HG03135 (cell line): ENCODE measurements around the gene ANGPTL2.

Experiments
- ATAC-seq: cut with Tn5 transposase; IDR thresholded peaks from one replicate; pipeline ENCODE4 v1.9.1; 2021; ENCODE audit warnings: mild to moderate bottlenecking, moderate library complexity; ENCODE audit not compliant: unreplicated experiment

The ANGPTL2 gene

DNA sequence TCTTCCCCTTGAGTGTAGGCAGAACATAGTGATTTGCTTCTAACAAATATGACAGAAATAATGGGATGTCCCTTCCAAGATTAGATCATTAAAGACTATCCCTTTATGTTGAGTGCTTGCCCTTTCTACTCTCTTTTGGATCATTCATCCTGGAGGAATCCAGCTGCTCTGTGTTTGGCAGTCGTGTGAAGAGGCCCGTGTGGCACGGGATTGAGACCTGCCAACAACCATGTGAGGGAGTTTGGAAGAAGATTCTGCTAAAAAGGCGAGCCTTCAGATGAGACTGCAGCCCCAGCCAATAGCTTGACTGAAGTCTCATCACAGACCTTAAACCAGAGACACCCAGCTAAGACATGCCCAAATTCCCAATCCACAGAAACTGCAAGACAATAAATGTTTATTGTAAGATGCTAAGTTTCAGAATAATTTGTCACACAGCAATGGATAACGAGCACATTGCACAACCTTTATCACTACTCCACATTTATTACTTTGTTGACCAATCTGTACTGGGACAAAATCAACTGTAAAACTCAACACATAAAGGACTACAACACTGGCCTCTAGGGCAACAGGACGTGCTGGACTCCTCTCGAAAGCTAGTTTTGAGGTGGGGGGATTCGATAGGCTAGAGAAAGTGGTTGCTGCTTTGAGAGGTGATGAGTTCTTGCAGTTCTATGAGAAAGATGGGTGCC is 42.8 kb downstream of the ANGPTL2 start:
- no peak for ATAC-seq

DNA sequence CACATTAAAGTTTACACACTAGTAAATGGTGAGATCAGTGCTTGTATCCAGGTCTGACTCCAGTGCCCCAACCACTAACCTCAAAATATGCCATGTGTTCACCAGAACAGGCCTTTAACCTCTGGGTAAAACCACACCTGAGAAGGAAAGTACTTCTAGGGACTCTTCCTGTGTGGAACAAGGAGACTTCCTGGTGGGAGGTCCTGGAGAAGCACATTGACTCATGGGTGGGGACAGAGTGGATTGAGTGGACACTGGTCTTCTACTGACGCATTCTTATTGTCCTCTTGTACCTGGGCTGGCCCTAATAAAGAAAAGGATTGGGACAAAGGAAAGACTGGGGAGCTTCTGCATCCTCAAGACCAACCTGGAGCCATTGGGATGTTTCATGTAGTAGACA is 43.4 kb downstream of the ANGPTL2 start:
- no peak for ATAC-seq

DNA sequence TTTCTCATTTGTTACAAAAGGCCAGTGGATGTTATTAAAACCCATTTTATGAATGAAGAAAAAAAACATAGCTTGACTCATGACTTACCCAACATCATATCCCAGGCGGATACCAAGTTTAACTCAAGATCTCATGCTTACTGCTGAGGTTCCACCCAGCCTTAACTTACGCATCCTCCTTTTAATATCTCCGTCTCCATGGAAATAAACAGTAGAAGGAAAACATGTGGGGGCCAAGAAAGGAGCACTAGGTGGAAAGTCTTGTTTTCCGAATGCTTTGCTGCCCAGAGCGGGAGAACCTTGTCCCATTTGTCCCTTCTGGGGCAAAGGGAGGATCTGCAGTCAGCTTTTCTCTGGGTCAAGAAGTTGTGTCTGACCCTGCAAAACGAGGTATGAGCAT is 44.1 kb downstream of the ANGPTL2 start:
- ATAC-seq, result no peak

DNA sequence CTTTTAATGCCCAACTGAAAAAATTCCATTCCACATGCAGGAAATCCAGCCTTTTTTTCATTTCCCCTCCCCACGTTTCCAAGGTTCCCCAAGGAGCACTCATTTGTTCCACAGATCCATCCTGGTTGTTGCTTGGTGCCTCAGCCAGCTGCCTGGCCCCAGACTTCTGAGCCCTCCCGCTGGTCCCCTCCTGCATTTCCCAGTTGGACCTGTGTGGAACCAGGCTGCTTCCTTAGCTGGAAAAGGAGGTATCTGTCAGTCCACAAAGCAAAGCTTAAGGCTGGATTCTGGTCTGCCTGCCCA is 44.8 kb downstream of the ANGPTL2 start:
- ATAC-seq, result no peak

DNA sequence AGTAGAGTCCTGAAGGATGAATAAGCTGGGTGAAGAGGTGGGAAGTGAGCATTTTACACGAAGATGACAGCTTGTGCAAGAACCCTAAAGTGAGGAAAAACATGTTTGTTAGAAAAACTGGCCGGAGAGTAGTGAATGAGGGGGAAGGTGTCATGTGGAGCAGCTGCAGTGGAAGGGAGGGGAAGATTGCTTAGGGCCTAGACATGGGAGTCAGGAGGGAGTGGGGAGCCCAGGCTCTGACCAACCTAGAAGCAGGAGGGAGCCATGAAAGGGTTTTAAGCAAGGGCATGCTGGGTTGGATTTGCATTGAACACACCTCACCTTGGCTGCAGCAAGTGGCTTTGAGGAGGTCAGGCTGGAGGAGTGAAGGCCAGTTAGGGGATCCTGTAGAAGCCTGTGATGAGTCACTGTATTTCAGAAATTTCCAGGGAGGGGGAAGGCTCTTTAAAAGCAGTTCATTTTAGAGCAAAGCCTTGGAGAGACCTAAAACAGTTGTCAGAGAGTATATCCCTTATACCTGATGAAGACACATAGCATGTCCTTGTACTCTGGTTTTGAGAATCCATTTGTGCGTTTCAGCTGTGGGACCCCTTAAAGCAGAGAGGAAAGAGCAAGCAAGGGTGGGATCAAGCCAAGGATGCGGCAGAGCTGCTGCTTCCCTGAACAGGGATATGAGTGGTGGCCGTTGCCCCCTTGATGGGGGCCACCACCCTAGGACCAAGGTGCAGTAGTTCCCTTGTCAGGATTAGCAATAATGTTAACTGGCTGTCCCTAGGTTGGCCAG is 45.4 kb downstream of the ANGPTL2 start:
- no peak for ATAC-seq

DNA sequence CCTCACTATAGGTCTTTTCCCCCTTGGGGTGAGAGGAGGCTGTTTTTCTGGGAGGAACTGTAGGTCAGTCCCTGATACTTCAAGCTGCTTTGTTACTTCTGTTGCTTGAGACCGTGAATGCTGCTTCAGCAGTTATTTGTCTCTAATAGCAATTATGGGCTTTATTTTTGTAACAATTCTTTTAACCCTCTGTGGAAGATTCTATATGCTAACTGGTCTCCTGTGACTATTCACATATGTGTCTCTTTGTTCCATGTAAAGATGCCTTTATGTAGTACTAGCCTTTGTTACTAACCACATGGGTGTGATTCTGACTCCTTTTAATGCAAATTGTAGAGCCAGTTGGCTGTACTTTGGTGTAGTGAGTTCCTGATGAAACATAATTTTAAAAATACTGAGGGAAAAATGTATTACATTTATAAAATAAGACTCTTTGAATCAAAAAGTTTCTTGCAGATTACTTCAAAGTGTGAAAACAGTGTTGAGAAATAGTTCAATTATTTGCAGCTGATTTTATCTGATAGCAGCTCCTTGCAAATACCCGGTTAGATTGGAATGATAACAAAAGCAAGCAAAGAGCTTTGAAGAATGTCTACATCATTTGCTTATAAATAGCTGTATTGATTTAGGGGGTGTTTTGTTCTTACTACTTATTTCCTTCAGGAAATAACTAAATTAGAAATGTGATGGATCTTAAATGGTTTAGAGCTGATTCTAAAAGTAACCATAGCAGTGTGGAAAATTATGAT is 46.6 kb downstream of the ANGPTL2 start:
- ATAC-seq, result no peak

DNA sequence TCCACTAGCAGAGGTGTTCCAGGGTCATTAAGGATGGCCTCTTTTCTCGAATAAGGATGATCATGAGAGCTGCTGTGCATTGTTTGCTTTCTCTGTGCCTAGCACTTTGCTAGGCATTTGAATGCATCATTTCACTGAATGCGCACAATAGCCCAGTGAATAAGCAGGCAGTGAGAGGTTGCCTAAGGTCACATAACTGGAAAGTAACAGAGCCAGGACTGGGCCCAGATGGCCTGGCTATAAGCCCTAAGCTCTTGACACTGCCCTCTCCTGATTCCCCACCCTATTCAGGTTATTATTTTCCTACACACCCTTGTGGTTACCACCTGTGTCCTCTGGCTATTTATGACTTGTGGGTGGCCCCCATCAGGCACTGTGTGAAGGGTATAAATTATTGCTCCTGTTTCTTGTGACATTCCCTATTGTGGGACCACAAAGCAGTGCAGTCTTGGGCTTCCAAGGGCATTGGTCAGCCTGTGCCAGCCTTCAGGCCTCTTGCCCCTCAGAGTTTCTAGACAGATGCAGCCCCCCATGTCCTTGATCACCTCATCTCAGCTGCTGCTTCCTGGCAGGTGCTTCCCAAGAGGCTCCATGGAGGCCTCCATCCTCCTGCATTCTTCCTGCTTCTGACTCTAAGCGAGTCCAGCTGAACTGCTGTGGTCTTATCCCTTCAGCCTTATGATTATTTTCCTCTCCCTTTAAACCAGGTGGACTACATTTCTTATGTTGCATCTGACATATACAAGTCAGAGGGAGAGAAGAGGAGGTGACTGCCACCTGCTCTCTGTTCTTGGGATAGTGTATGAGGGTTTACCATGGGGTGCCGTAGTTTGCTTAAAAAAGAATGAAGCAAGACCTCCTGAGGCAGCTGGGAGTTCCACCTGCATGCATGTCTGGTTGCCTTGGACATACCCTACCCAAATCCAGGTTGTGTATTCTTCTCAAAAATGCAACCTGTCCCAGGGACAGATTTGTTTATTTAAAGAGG is 47.6 kb downstream of the ANGPTL2 start:
- no peak for ATAC-seq

DNA sequence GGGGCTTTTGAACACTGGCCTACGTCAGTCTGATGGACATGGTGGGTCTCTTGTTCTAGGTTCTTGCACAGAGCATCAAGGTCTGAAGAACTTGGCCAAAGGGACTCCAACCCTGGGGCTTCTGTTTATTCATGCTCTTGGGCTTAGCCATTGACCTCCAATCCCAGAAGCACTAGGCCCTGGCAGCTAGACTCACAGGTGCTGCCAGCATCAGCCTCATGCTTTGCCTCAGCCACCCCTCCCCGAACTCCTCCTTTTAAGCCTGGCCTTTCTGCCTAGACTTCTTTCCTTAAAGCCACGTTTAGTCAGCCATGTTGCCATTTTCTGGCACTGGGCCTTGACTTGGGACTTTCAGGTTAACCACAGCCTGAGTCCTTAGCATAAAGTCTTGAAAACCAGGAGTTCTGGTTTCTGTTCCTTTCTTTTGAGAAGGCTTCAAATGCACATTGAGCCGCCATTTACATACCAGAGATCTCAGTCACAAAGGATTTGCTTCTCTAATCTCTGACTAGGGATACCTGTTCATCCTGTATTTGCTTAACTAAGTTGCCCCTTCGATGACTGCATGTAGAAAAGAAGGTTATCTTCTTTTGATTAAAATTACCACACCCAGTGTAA is 54.7 kb downstream of the ANGPTL2 start:
- ATAC-seq, result no peak

DNA sequence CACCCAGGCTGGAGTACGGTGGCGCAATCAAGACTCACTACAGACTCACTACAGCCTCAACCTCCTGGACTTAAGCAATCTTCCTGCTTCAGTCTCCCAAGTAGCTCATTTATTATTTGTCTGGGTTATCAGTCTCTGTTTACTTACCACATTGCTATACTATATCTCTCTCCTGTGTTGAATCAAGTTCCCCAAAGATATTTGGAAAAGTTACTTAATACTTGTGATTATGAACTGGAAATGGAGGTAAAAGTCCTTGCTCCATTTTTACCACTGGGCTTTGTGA is 55.6 kb downstream of the ANGPTL2 start:
- no peak for ATAC-seq

DNA sequence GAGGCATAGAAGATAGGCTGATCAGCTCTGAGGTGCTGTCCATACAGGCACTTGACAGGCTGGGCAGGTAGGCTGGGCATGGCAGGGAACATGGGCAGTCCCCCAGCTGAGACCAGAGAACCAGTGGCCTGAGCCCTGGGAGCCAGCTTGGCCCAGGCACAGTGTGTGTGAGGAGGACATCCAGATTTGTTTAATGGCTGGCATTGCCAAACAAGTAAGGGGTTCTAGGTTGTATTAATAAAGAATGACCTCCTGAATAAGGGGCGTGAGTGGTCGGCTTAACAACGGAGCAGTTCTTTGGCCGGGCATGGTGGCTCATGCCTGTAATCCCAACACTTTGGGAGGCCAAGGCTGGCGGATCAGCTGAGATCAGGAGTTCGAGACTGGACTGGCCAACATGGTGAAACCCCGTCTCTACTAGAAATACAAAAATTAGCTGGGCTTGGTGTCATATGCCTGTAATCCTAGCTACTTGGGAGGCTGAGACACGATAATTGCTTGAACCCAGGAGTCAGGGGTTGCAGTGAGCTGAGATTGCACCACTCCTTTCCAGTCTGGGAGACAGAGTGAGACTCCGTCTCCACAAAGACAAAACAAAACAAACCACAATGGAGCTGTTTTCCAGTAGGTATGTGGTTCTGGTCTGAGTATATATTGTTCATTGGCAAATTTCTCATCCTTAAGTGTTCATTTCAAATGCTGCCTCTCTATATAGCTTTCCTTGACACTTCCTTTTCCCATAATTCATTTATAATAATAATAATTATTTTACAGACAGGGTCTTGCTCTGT is 56.2 kb downstream of the ANGPTL2 start:
- ATAC-seq, result no peak

DNA sequence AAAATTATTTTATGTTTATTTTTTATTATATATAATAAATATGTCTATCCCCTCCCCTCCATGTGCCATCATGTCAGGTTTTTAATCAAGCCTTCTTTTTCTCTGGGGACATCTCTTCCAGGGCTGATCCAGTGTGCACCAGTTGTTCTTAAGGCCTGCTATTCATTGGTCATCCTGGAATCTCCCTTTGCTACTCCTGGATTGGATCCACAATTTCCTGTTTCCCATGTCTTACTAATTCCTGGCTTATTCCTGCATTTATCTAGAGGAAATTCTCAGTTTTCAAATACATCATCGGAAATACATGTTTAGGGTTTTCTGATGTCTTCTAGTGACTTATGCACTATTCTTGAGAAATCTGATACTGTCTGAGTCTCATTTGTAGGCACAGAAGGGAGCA is 56.8 kb downstream of the ANGPTL2 start:
- no peak for ATAC-seq

DNA sequence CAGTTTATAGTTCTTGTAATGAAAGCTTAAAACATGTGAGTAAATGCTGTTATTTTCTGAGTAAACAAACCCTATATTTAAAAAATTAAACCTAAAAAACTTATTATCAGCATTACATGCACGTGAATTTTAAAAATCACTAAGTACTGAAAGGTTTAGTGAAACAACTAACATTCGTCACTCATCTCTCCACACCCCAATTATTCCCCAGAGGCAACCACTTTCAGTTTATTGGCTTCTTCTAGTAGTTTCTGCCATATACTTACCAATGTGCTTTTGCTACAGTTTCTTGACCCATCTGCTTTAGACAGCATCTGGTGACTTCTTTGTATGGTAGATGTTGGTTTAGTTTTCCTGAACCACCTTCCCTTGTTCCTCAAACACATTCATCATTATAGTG is 58.1 kb downstream of the ANGPTL2 start:
- no peak for ATAC-seq

DNA sequence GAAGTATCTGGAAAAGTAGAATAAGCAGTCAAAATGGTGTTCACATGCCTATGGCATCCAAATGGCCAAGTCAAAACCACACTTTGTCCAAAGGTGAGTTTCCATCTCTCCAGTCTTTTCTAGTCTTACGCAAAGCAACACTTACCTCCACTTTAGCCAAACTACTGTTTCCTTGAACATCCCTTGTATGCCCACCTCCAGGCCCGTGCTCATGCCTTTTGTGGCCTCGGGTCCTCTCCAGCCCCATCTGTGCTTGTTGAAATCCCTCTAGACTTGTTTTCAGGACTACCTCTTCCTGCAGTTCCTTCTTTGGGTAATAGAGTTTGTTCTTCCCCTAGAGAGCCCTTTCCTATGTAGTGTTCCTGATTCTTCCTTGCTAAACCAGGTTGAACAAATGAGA is 61.0 kb downstream of the ANGPTL2 start:
- ATAC-seq, result no peak

DNA sequence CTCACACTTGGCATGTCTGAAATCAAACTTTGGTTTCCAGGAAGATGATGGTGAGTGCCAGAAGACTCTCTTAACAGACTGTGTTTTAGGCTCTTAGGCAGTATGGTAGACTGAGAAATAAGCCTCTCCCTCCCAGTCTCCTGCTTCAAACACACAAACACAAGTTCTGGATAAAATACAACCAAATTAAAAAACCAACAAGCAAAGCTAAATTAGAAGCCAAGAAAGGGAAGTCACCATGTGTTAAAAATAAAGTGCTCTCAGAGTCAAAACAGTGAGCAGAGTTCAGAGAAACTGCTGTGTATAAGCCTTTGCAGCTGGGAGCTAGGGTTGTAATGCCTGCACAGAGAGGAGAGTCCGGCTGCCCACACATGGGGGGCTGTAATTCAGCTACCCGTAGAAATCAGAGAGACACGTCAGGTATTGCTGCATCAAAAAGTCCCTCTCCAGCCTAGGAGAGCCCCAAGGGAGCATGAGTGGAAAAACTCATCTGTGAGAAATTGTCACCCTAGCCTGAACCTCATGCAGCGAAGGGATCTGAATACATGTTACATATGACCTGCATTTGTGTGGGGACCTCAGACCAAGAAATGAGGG is 62.6 kb downstream of the ANGPTL2 start:
- no peak for ATAC-seq

DNA sequence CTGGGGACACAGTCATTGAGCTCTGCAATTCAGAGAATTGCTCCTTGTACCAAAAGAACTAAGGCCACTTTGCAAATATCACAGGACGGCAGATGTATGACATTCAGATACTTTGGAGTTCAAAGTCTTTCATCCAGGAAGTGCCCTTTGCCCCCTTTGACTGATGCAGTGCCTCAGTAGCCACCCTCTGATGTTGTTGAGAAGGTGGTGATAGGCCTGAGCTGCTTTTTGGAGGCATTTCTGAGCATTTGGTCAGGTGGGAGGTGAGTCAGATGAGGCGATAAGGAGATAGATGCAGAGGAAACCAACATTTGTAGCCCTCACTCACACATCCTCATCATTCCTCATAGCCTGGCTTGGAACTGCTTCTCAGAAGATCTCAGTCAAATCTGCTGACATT is 63.4 kb downstream of the ANGPTL2 start:
- ATAC-seq, result no peak

DNA sequence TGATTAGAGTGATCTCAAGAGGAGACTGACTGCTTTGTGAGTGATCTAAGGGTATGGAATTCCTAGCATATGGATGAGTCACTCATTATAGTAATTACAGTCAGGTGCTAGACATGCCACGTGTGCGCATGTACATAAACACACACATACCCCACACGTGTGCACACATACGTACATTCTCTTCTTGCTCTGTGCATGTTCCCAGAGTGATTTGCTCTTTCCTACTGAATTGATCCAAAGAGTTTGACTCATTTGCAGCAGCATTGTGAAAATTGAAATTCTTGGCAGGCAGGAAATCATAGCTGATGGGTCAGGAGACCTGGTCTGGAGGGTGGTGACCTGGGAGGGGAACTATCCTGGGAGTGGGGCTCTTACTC is 63.8 kb downstream of the ANGPTL2 start:
- no peak for ATAC-seq

DNA sequence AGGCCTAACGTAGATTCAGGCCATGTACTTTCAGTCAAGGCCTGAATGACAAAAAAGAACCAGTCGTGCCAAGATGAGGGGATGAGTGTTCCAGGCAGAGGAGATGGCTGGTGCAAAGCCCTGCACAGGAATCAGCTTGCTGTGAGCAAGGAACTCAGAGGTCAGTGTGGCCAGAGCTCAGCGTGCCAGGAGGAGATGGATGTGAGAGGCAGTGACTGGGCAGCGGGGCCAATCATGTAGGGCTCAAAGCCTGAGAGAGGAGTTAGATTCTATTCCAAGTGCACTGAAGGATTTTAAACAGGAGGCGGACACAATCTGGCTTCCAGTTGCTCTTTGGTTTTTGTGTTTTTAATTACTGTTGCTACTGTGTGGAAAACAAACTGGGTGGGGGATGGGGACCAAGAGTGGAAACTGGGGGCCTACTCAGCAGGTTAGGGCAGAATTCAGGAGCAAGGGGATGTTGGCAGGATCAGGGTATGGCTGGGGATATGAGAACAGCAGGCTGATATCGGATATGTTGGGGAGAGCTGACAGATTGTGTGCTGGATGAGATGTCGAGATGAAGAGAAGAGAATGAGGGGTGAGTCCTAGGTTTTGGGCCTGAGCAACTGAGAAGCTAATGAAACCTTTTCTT is 64.3 kb downstream of the ANGPTL2 start:
- no peak for ATAC-seq

DNA sequence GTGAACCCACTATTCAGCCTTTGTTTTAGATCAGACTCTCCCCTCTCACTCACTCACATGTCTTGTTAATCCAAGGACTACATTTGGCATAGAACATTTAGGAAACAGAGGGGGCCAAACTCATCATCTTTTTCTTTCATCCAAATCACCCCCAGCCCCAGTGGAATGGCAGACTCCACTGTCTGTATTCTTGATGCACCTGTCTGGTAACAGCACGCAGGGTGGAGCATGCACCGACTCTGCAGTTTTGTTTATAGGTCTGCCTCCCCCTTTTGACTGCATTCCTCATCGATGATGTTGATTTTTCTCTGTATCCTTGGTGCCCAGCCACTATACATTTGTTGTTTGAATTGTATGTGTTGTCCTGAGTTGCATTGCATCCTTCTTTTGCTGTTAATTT is 66.0 kb downstream of the ANGPTL2 start:
- no peak for ATAC-seq

DNA sequence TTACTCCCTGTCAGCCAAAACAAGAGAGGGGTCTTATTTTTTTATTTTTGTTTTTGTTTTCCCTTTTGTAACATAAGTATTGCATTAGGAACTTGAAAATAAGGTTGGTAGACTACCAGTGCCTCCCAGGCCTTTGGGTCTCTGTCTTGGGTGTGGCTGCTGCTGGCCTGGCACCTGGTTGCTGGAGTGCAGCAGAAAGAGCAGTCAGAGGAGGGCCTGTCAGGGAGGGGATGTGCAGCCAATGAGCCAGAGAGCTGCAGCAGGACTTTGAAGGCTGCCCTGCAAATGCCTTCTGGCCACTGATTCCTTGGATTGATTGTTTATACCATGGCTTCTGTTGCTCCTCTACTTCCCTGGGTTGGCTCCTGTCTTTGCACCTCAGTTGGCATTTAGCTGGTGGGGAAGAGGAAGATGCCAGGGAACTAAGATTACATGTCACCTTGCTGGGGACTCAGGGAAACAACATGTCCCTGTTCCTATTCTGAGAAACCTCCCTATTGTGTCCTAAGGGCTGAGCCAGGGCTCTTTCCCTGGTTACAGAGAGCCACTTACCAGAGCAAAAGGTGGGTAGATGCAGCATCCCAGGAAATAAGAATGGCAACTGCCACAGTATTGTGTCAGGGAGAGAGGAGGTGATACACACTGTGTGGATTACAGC is 66.6 kb downstream of the ANGPTL2 start:
- no peak for ATAC-seq
